NB4 (cell line): ENCODE data around the gene ZBTB8B.

Experiments used
- MYC ChIP-seq: IDR thresholded peaks from 2 replicates; pipeline ENCODE4 v1.6.1; 2011; ENCODE audit warnings: low read depth, low read length
- POLR2A ChIP-seq: IDR thresholded peaks from 2 replicates; pipeline ENCODE4 v1.6.1; 2011; ENCODE audit warnings: mild to moderate bottlenecking; ENCODE audit not compliant: insufficient read length; ENCODE audit errors: extremely low read depth
- TF ChIP-seq, protein P1 (sequence below): IDR thresholded peaks from one replicate; pipeline ENCODE4 v1.5.1; 2012; ENCODE audit warnings: low read depth, low read length

DNA sequence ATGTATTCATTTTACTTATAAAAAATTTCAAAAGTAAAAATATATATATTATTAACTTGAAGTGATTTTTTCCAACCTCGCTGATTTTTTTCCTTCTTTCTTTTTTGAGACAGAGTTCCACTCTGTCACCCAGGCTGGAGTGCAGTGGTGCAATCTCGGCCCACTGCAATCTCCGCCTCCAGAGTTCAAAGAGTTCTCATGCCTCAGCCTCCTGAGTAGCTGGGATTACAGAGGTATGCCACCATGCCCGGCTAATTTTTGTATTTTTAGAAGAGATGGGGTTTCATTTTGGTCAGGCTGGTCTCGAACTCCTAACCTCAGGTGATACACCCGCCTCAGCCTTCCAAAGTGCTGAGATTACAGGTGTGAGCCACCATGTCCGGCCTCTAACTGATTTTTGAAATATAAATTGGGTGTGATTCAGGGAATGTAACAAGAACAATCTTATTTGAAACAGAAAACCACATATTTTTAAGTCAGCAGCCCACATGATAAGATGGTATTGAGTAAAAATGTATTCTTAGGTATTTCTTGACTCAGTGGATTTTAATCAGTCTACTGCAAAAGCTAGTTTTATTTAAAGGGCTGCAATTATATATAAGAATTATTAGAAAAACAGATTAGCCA, 30.0 kb downstream of the ZBTB8B start:
- TF ChIP-seq, protein P1, sequence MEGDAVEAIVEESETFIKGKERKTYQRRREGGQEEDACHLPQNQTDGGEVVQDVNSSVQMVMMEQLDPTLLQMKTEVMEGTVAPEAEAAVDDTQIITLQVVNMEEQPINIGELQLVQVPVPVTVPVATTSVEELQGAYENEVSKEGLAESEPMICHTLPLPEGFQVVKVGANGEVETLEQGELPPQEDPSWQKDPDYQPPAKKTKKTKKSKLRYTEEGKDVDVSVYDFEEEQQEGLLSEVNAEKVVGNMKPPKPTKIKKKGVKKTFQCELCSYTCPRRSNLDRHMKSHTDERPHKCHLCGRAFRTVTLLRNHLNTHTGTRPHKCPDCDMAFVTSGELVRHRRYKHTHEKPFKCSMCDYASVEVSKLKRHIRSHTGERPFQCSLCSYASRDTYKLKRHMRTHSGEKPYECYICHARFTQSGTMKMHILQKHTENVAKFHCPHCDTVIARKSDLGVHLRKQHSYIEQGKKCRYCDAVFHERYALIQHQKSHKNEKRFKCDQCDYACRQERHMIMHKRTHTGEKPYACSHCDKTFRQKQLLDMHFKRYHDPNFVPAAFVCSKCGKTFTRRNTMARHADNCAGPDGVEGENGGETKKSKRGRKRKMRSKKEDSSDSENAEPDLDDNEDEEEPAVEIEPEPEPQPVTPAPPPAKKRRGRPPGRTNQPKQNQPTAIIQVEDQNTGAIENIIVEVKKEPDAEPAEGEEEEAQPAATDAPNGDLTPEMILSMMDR: no peak
- TF ChIP-seq POLR2A (no peak), MYC (no peak)
